HepG2 (cell line): Measurements from ENCODE around the gene CLIC4.

Source experiments
- EP300 ChIP-seq, 3 experiments: sonication (generic) in 1 of 3; formaldehyde crosslinking in 1 of 3; IDR thresholded peaks; 2 replicates each; pipeline versions ENCODE4 v1.5.1 to v1.6.1; 2011 to 2020; ENCODE audit warnings: low read depth in 2 of 3, low read length in 2 of 3, borderline replicate concordance in 1 of 3, improper control_type of control experiment in 1 of 3, mild to moderate bottlenecking in 1 of 3, missing genetic modification reagents in 1 of 3, moderate library complexity in 1 of 3
- SETDB1 ChIP-seq: sonication (generic); formaldehyde crosslinking; IDR thresholded peaks from 2 replicates; pipeline ENCODE4 v1.5.1; 2020; ENCODE audit warnings: missing genetic modification reagents, mild to moderate bottlenecking, borderline replicate concordance
- YY1 ChIP-seq: IDR thresholded peaks from 2 replicates; pipeline ENCODE4 v1.6.1; 2011; ENCODE audit warnings: low read length, low read depth, moderate library complexity, mild to moderate bottlenecking; ENCODE audit not compliant: insufficient read depth, insufficient replicate concordance
- ZNF510 ChIP-seq: sonication (generic); formaldehyde crosslinking; IDR thresholded peaks from 2 replicates; pipeline ENCODE4 v1.4.0; 2020; ENCODE audit warnings: low read depth, mild to moderate bottlenecking, missing genetic modification reagents

GRCh38 chr1:24893431-24893830 lies 148.2 kb downstream of the CLIC4 start:
- TF ChIP-seq EP300 (IDR thresholded peaks at IDR 0.05; ENCODE audit: low read depth in 2 of 2, low read length in 2 of 2) = no peak
- no peak for TF ChIP-seq EP300 (CRISPR knock-in tag; IDR thresholded peaks at IDR 0.05; ENCODE audit: borderline replicate concordance)
- no peak for TF ChIP-seq SETDB1 (CRISPR knock-in tag)
- no peak for TF ChIP-seq ZNF510
- no peak for TF ChIP-seq YY1
